ENCODE measurements around the gene PIK3AP1. TPM values are rescaled to one million over a fixed set of nuclear protein-coding genes. Genes with fewer than 3 reads are reported as not detected.

The PIK3AP1 gene
- total and polyA plus RNA-seq, 2 of the 8 experiments (the other 6 are each of a cell fraction or from before 2014, with no cell fraction given), result 1.9 to 4.5 TPM

- H3K4ac ChIP-seq (replicated peaks; ENCODE audit: insufficient read length, low read depth, low read length), result no peak overlapping the region
- WGBS, 2 experiments (ENCODE audit: extremely low coverage in 1 of 2, insufficient coverage in 1 of 2, insufficient read length in 1 of 2, insufficient replicate concordance in 2 of 2, low coverage in 1 of 2, low lambda C conversion rate in 2 of 2, missing lambda C conversion rate in 1 of 2), result 83% methylated on average over 4 of the region's 4 CpGs; no CpG with 5 or more reads in 1 of the 2 experiments
- no peak overlapping the region for H2BK20ac ChIP-seq (ENCODE audit: low read length)
These were observed 114.1 kb downstream of the PIK3AP1 start for GRCh38 chr10:96606216-96606615.

More at GRCh38 chr10:96606216-96606615, 114.1 kb downstream of the PIK3AP1 start:
- FAIRE-seq, result no peak
- Histone ChIP-seq H3K27ac (ENCODE audit: low read depth, low read length) (no peak overlapping the region), H3K79me2 (ENCODE audit: control insufficient read depth in 1 of 2, insufficient read depth in 2 of 2, low read length in 2 of 2) (no peaks in the 10 kb centered on the region), H2AK5ac (ENCODE audit: low read depth, low read length) (no peak overlapping the region), H3K4me3 (ENCODE audit: extremely low read depth in 1 of 4, insufficient read depth in 2 of 4, low read depth in 3 of 4, low read length in 4 of 4) (no peak overlapping the region), H2AFZ (ENCODE audit: low read length) (no peak overlapping the region), H3K4me2 (ENCODE audit: insufficient read depth in 1 of 2, low read depth in 2 of 2, low read length in 2 of 2) (no peak overlapping the region), H3K14ac (ENCODE audit: insufficient read length) (no peak overlapping the region), H2BK15ac (ENCODE audit: low read length) (no peak overlapping the region), H2BK12ac (ENCODE audit: low read depth, low read length) (peak overlapping the region; percentile 39; the same call in 1 of the 2 replicates), H2BK120ac (replicated peaks; ENCODE audit: low read depth, low read length) (no peak overlapping the region), H3K27me3 (replicated peaks in 1 of 4; ENCODE audit: control insufficient read depth in 3 of 4, extremely low read depth in 1 of 4, insufficient read depth in 3 of 4, low read length in 3 of 4) (no peaks in the 10 kb centered on the region), H3K36me3 (ENCODE audit: control insufficient read depth in 2 of 4, insufficient read depth in 4 of 4, low read length in 3 of 4) (no peaks in the 10 kb centered on the region), H3K9me3 (ENCODE audit: insufficient read depth in 2 of 2, low read depth in 1 of 2, low read length in 1 of 2) (no peaks in the 10 kb centered on the region), H4K5ac (ENCODE audit: insufficient read length, low read depth, low read length) (no peak overlapping the region), H3K56ac (replicated peaks; ENCODE audit: insufficient read length, low read depth, low read length) (no peak overlapping the region), H2BK5ac (ENCODE audit: low read depth, low read length) (no peak overlapping the region), H4K91ac (replicated peaks; ENCODE audit: insufficient read length, low read length) (no peak overlapping the region), H3K23me2 (ENCODE audit: low read depth, low read length) (no peaks in the 10 kb centered on the region; the same call in 1 of the 2 replicates), H3K9ac (replicated peaks in 1 of 4; ENCODE audit: extremely low read depth in 1 of 4, low read depth in 3 of 4, low read length in 3 of 4) (no peak overlapping the region), H4K8ac (ENCODE audit: extremely low read depth, insufficient read depth, low read length) (no peak overlapping the region), H3K79me1 (ENCODE audit: low read depth, low read length) (no peaks in the 10 kb centered on the region), H3K4me1 (replicated peaks in 1 of 4; ENCODE audit: control insufficient read depth in 3 of 4, insufficient read depth in 4 of 4, low read length in 3 of 4) (peaks cover 0 to 6% (median 2%) of the 10 kb centered on the region in 4 experiments; a peak in 3 of 7 replicates), H3K23ac (ENCODE audit: insufficient read length) (no peak overlapping the region), H3K18ac (ENCODE audit: extremely low read depth, low read length) (no peak overlapping the region), H4K20me1 (replicated peaks in 1 of 2; ENCODE audit: control insufficient read depth in 1 of 2, insufficient read depth in 2 of 2, low read length in 2 of 2) (no peaks in the 10 kb centered on the region)
- POLR2A ChIA-PET (ENCODE audit: partially characterized antibody), result no interaction called here
- TF ChIP-seq SP1 (IDR thresholded peaks at IDR 0.05; ENCODE audit: low read depth, low read length) (no peak), NRF1 (IDR thresholded peaks at IDR 0.05; ENCODE audit: low read depth, low read length) (no peak), KDM1A (IDR thresholded peaks at IDR 0.05; ENCODE audit: borderline replicate concordance, low read length) (no peak), EZH2 (IDR thresholded peaks at IDR 0.05; ENCODE audit: low read depth, low read length, severe bottlenecking) (no peak), CBX5 (IDR thresholded peaks at IDR 0.05; ENCODE audit: low read depth, low read length) (no peak)
- DNase-seq (ENCODE audit: low read depth in 1 of 2, low spot score in 2 of 2), result no peak
- CTCF ChIA-PET (ENCODE audit: partially characterized antibody), result interaction anchor here (1.0 to 2.3 kb wide), 4 partner anchors 12 to 231 kb away, joined by 3 to 5 read pairs (median 4); no protein-coding TSS in a partner anchor

All from H1 (cell line).